SW 1271 (cell line): ENCODE data around the gene RPLP1.
"Not testable (repeated sequence)": the region's sequence is repeated elsewhere in the genome, so short reads cannot be mapped to it uniquely, and the experiment has no call there.

Source experiments
- DNase-seq, 2 experiments: peaks; one replicate each; lab custom pipeline; 2025; lab: John Stamatoyannopoulos, UW

Gene RPLP1

GRCh38 chr15:69439623-69440022 lies 13.0 kb upstream of the RPLP1 start:
- DNase-seq = no peak

GRCh38 chr15:69443032-69443611 lies 9.5 kb upstream of the RPLP1 start:
- DNase-seq = no peak

- no peak for DNase-seq
Measured at GRCh38 chr15:69444686-69445085, 7.9 kb upstream of the RPLP1 start.

GRCh38 chr15:69446953-69447352 lies 5.7 kb upstream of the RPLP1 start:
- no peak for DNase-seq

- not testable (repeated sequence) for DNase-seq
Measured at GRCh38 chr15:69450221-69450620, 2.4 kb upstream of the RPLP1 start.

- no peak for DNase-seq
Measured at GRCh38 chr15:69450968-69451695, 1.5 kb upstream of the RPLP1 start.

GRCh38 chr15:69451951-69452691 lies 497 bp upstream of the RPLP1 start:
- no peak for DNase-seq

GRCh38 chr15:69454953-69455352 lies 2.3 kb downstream of the RPLP1 start:
- no peak for DNase-seq

- no peak for DNase-seq
Measured at GRCh38 chr15:69456208-69457166, 3.9 kb downstream of the RPLP1 start.

GRCh38 chr15:69457304-69458280 lies 5.0 kb downstream of the RPLP1 start:
- no peak for DNase-seq

- DNase-seq = no peak
Measured at GRCh38 chr15:69459066-69459465, 6.4 kb downstream of the RPLP1 start.

- DNase-seq = no peak
Measured at GRCh38 chr15:69460481-69460880, 7.9 kb downstream of the RPLP1 start.

GRCh38 chr15:69462030-69462492 lies 9.4 kb downstream of the RPLP1 start:
- no peak for DNase-seq

- peak; percentile 96 to 99 for DNase-seq
Measured at GRCh38 chr15:69462493-69463181, 10.0 kb downstream of the RPLP1 start.

- DNase-seq = peak in 1 of 2 experiments; percentile 68
Measured at GRCh38 chr15:69463182-69463756, 10.7 kb downstream of the RPLP1 start.

GRCh38 chr15:69465253-69465652 lies 12.6 kb downstream of the RPLP1 start:
- DNase-seq = no peak

- DNase-seq = no peak
Measured at GRCh38 chr15:69466733-69467132, 14.1 kb downstream of the RPLP1 start.

GRCh38 chr15:69467636-69468035 lies 15.0 kb downstream of the RPLP1 start:
- no peak for DNase-seq

GRCh38 chr15:69468241-69469121 lies 15.9 kb downstream of the RPLP1 start:
- DNase-seq = no peak
